HCT116 (cell line): ENCODE measurements around the gene GFOD1. TPM values are rescaled to one million over a fixed set of nuclear protein-coding genes. Genes with fewer than 3 reads are reported as not detected.
"Not testable (repeated sequence)": the region's sequence is repeated elsewhere in the genome, so short reads cannot be mapped to it uniquely, and the experiment has no call there.

ENCODE experiments used
- ATAC-seq: fragments of 200-7000 bp; cut with Tn5 transposase; 2 replicates; pipeline ENCODE4 v1.9.1; 2020; ENCODE audit warnings: mild to moderate bottlenecking, moderate library complexity
- BruUV-seq: library from RNA; stranded (reverse); fragments of 400-500 nt; replicated peaks from 2 replicates; lab custom pipeline; 2021; lab: Mats Ljungman, UMichigan
- CTCF ChIA-PET: fragments of 300-600 bp; sonication (Branson Sonifier 250); formaldehyde crosslinking; loops from one replicate; lab custom pipeline; 2021; ENCODE audit warnings: antibody characterized with exemption; lab: Charles Lee
- POLR2A ChIA-PET: fragments of 300-600, 350-600 bp; sonication (Branson Sonifier 250); formaldehyde crosslinking; loops from one replicate; lab custom pipeline; 2021; ENCODE audit warnings: antibody characterized with exemption; lab: Charles Lee
- RAD21 ChIA-PET, 2 experiments: fragments of 300-600 bp; sonication (Branson Sonifier 250); formaldehyde crosslinking; loops; one replicate each; lab custom pipeline; 2023; ENCODE audit warnings: low total read pairs in 2 of 2; ENCODE audit not compliant: uncharacterized antibody in 2 of 2, unreplicated experiment in 2 of 2, low non-redundant PET in 1 of 2; lab: Charles Lee
- DNase-seq: peaks from one replicate; pipeline ENCODE4 v3.0.0-alpha.2; 2010; ENCODE audit warnings: low read depth, low spot score
- H2AFZ ChIP-seq: fragments of 200-600 bp; shearing (Covaris generic), sonication (generic); 2 replicates; pipeline ENCODE4 v1.6.1; 2017; ENCODE audit warnings: low read depth, mixed run types, mixed read lengths, antibody characterized with exemption, low read length; ENCODE audit not compliant: poor library complexity, severe bottlenecking
- H3K27ac ChIP-seq: 2 replicates; pipeline ENCODE4 v1.5.1; 2012; ENCODE audit warnings: low read depth, low read length
- H3K27me3 ChIP-seq: fragments of 200-600 bp; sonication (generic); 2 replicates; pipeline ENCODE4 v1.6.1; 2016; ENCODE audit warnings: mixed run types, low read length, mixed read lengths; ENCODE audit not compliant: insufficient read depth
- H3K36me3 ChIP-seq, 2 experiments: fragments of 200-500 bp in 1 of 2; fragments of 200-600 bp in 1 of 2; sonication (Bioruptor generic) in 1 of 2; sonication (generic) in 1 of 2; 2 replicates each; pipeline versions ENCODE4 v1.5.1 to v1.6.1; 2014 to 2016; ENCODE audit warnings: low read length in 2 of 2, inconsistent platforms in 1 of 2, mixed read lengths in 1 of 2, mixed run types in 1 of 2; ENCODE audit not compliant: insufficient read depth in 2 of 2, control insufficient read depth in 1 of 2
- H3K4me1 ChIP-seq, 2 experiments: fragments of 200-600 bp in 1 of 2; sonication (generic) in 1 of 2; 2 replicates each; pipeline versions ENCODE4 v1.5.1 to v1.6.1; 2012 to 2017; ENCODE audit warnings: low read length in 2 of 2, inconsistent platforms in 1 of 2, mild to moderate bottlenecking in 1 of 2, mixed read lengths in 1 of 2, mixed run types in 1 of 2, moderate library complexity in 1 of 2; ENCODE audit not compliant: insufficient read depth in 2 of 2, control insufficient read depth in 1 of 2
- H3K4me2 ChIP-seq: fragments of 200-600 bp; sonication (generic); 2 replicates; pipeline ENCODE4 v1.6.1; 2017; ENCODE audit warnings: mixed run types, low read length, mixed read lengths
- H3K4me3 ChIP-seq, 2 experiments: fragments of 200-600 bp in 1 of 2; sonication (generic) in 1 of 2; replicated peaks in 1 of 2; 2 replicates each; pipeline ENCODE4 v1.5.1; 2011 to 2016; ENCODE audit warnings: low read length in 2 of 2, control low read depth in 1 of 2, low read depth in 1 of 2, mild to moderate bottlenecking in 1 of 2, mixed read lengths in 1 of 2, mixed run types in 1 of 2
- H3K79me2 ChIP-seq: fragments of 200-600 bp; sonication (generic); 2 replicates; pipeline ENCODE4 v1.6.1; 2017; ENCODE audit warnings: mild to moderate bottlenecking, mixed run types, low read length, moderate library complexity, mixed read lengths; ENCODE audit not compliant: insufficient read depth
- H3K9ac ChIP-seq: fragments of 200-600 bp; sonication (generic); 2 replicates; pipeline ENCODE4 v1.6.1; 2016; ENCODE audit warnings: low read length, mixed read lengths
- H3K9me2 ChIP-seq: fragments of 200-600 bp; sonication (generic), shearing (Covaris generic); 2 replicates; pipeline ENCODE4 v1.6.1; 2017; ENCODE audit warnings: mixed run types, mild to moderate bottlenecking, moderate library complexity; ENCODE audit not compliant: insufficient read depth
- H3K9me3 ChIP-seq, 2 experiments: fragments of 200-500 bp in 1 of 2; fragments of 200-600 bp in 1 of 2; sonication (Bioruptor generic) in 1 of 2; sonication (generic) in 1 of 2; 2 replicates each; pipeline ENCODE4 v1.6.1; 2014 to 2017; ENCODE audit warnings: low read length in 2 of 2, mixed read lengths in 2 of 2, inconsistent platforms in 1 of 2, low read depth in 1 of 2, mild to moderate bottlenecking in 1 of 2, mixed run types in 1 of 2, moderate library complexity in 1 of 2; ENCODE audit not compliant: control insufficient read depth in 1 of 2, insufficient read depth in 1 of 2
- H4K20me1 ChIP-seq: fragments of 200-600 bp; sonication (generic), shearing (Covaris generic); 2 replicates; pipeline ENCODE4 v1.6.1; 2017; ENCODE audit warnings: mixed run types, mild to moderate bottlenecking, moderate library complexity; ENCODE audit not compliant: insufficient read depth
- EGR1 ChIP-seq: IDR thresholded peaks from 2 replicates; pipeline ENCODE4 v1.6.1; 2012; ENCODE audit warnings: low read depth
- POLR2A ChIP-seq: IDR thresholded peaks from 2 replicates; pipeline ENCODE4 v1.7.0; 2011; ENCODE audit warnings: borderline replicate concordance; ENCODE audit not compliant: insufficient read depth, insufficient read length; ENCODE audit errors: extremely low read depth
- REST ChIP-seq: IDR thresholded peaks from 2 replicates; pipeline ENCODE4 v1.6.1; 2012; ENCODE audit warnings: low read depth
- SIN3A ChIP-seq: IDR thresholded peaks from 2 replicates; pipeline ENCODE4 v1.6.1; 2012; ENCODE audit warnings: low read depth
- SP1 ChIP-seq: IDR thresholded peaks from 2 replicates; pipeline ENCODE4 v1.6.1; 2012; ENCODE audit warnings: low read depth
- SRF ChIP-seq: IDR thresholded peaks from 2 replicates; pipeline ENCODE4 v1.6.1; 2012; ENCODE audit warnings: low read depth
- ZBTB33 ChIP-seq: IDR thresholded peaks from 2 replicates; pipeline ENCODE4 v1.6.1; 2011; ENCODE audit warnings: mild to moderate bottlenecking, low read length, moderate library complexity; ENCODE audit not compliant: insufficient replicate concordance; ENCODE audit errors: extremely low read depth
- intact Hi-C: fragments of 100-400 bp; cut with micrococcal nuclease; formaldehyde crosslinking; loops from 2 replicates; pipeline ENCODE4 v1.10.0; 2022
- total RNA-seq: library from RNA; stranded (reverse); gene quantifications from one replicate; pipeline ENCODE4 v1.2.1, GENCODE V29; 2021; ENCODE audit not compliant: unreplicated experiment

GFOD1 gene
- total RNA-seq, 1 experiment from 2014 or later, result 3.8 TPM

- RAD21 ChIA-PET, result no interaction called here
- no peaks in the 10 kb centered on the region for H3K79me2 ChIP-seq
- TF ChIP-seq REST, result no peak
- no peak for TF ChIP-seq EGR1
- no peak for TF ChIP-seq SP1
- TF ChIP-seq SRF, result no peak
- no peak for TF ChIP-seq POLR2A
- no peak for TF ChIP-seq ZBTB33
- TF ChIP-seq SIN3A, result no peak
- POLR2A ChIA-PET, result no interaction called here
- no peak overlapping the region for H3K4me2 ChIP-seq
- DNase-seq, result no peak
- 0 out of 2 replicates have a peak, but pooled peaks cover 2% of the 10 kb centered on the region for H3K9me2 ChIP-seq
- no peak overlapping the region for H2AFZ ChIP-seq
- H3K4me3 ChIP-seq, result no peak overlapping the region
- no TSS peak for BruUV-seq
- no peak overlapping the region for H3K27ac ChIP-seq
- no peaks in the 10 kb centered on the region for H3K9me3 ChIP-seq
- CTCF ChIA-PET, result no interaction called here
- no peak overlapping the region for H3K9ac ChIP-seq
- intact Hi-C loops, result no loop called here
- H4K20me1 ChIP-seq, result no peaks in the 10 kb centered on the region
- no peak for ATAC-seq
- no peaks in the 10 kb centered on the region for H3K27me3 ChIP-seq
- H3K36me3 ChIP-seq, result no peaks in the 10 kb centered on the region
- H3K4me1 ChIP-seq, result peaks cover 0 to 4% of the 10 kb centered on the region in 2 experiments; a peak in 1 of 4 replicates
These were observed 24.7 kb upstream of the GFOD1 start for GRCh38 chr6:13511913-13512717.

DNA sequence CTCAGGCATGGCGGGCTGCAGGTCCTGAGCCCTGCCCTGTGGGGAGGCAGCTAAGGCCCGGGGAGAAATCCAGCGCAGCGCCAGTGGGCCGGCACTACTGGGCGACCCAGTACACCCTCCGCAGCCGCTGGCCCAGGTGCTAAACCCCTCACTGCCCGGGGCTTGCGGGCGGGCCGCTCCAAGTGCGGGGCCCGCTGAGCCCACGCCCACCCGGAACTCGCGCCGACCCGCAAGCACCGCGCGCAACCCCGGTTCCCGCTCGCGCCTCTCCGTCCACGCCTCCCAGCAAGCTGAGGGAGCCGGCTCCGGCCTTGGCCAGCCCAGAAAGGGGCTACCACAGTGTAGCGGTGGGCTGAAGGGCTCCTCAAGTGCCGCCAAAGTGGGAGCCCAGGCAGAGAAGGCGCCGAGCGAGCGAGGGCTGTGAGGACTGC lies 23.8 kb upstream of the GFOD1 start:
- H3K36me3 ChIP-seq, H3K9ac ChIP-seq, H3K27me3 ChIP-seq, H3K4me1 ChIP-seq, RAD21 ChIA-PET, ATAC-seq, H3K27ac ChIP-seq, H4K20me1 ChIP-seq, intact Hi-C loops, H3K9me2 ChIP-seq, POLR2A ChIA-PET, CTCF ChIA-PET, DNase-seq, H3K9me3 ChIP-seq, H3K4me3 ChIP-seq, BruUV-seq, H3K79me2 ChIP-seq, H3K4me2 ChIP-seq, H2AFZ ChIP-seq: not testable (repeated sequence)

GRCh38 chr6:13510433-13510832 lies 23.0 kb upstream of the GFOD1 start:
- RAD21 ChIA-PET, H3K79me2 ChIP-seq, H3K9me3 ChIP-seq, CTCF ChIA-PET, H2AFZ ChIP-seq, H4K20me1 ChIP-seq, POLR2A ChIA-PET, H3K4me3 ChIP-seq, H3K9me2 ChIP-seq, intact Hi-C loops, H3K9ac ChIP-seq, H3K4me1 ChIP-seq, H3K27ac ChIP-seq, H3K4me2 ChIP-seq, DNase-seq, ATAC-seq, H3K27me3 ChIP-seq, BruUV-seq, H3K36me3 ChIP-seq: not testable (repeated sequence)
